Mammary epithelial cell (primary cell): ENCODE measurements around the gene SOAT2.

Experiments used
- EZH2 ChIP-seq: IDR thresholded peaks from 2 replicates; pipeline ENCODE4 v1.6.1; 2012; ENCODE audit warnings: low read length, inconsistent platforms, borderline replicate concordance
- TF ChIP-seq, protein P1 (sequence below), 2 donors: IDR thresholded peaks in 1 of 2; conservative IDR thresholded peaks in 1 of 2; 2 replicates each; pipeline ENCODE4 v1.5.1; 2011 to 2012; ENCODE audit warnings: inconsistent platforms in 2 of 2, low read length in 2 of 2, mild to moderate bottlenecking in 2 of 2, control low read depth in 1 of 2, low read depth in 1 of 2; ENCODE audit not compliant: insufficient read depth in 1 of 2; ENCODE audit errors: extremely low read depth in 1 of 2

DNA sequence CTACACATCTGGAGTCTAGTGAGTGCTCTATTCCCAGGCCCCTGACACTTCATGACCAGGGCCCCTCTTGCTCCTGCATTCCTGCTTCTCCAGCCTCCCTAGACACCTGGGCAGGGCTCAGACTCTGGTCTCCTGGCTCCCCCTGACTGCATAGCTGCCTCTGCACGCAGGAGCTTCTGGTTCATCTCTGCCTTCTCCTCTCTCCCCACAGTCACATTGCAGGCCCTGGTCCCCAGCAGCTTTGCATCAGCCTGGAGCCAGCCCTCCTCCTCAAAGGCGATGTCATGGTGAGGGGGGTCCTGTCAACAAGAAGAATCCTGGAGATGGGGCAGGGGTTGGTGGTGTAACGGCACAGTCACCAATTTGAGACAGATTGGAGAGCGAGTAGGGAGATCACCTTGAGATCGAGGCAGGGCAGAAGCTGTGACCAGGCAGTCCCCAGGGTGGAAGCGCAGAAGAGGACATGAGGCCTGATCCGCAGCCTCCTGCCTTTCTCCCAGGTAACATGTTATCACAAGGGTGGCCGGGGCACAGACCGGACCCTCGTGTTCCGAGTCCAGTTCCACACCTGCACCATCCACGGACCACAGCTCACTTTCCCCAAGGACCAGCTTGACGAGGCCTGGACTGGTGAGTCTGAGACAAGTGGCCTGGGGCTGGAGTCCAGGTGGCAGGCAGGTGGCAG, 45.3 kb upstream of the SOAT2 start:
- TF ChIP-seq, protein P1, sequence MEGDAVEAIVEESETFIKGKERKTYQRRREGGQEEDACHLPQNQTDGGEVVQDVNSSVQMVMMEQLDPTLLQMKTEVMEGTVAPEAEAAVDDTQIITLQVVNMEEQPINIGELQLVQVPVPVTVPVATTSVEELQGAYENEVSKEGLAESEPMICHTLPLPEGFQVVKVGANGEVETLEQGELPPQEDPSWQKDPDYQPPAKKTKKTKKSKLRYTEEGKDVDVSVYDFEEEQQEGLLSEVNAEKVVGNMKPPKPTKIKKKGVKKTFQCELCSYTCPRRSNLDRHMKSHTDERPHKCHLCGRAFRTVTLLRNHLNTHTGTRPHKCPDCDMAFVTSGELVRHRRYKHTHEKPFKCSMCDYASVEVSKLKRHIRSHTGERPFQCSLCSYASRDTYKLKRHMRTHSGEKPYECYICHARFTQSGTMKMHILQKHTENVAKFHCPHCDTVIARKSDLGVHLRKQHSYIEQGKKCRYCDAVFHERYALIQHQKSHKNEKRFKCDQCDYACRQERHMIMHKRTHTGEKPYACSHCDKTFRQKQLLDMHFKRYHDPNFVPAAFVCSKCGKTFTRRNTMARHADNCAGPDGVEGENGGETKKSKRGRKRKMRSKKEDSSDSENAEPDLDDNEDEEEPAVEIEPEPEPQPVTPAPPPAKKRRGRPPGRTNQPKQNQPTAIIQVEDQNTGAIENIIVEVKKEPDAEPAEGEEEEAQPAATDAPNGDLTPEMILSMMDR (conservative IDR thresholded peaks at IDR 0.05 in 1 of 2, IDR thresholded peaks at IDR 0.05 in 1 of 2; ENCODE audit: extremely low read depth in 1 of 2, insufficient read depth in 1 of 2, low read depth in 1 of 2, low read length in 2 of 2), result no peak
- TF ChIP-seq EZH2, result no peak
